Posterior vena cava (tissue), 2 donors: ENCODE data around the gene GPR139. TPM values are rescaled to one million over a fixed set of nuclear protein-coding genes. Genes with fewer than 3 reads are reported as not detected.

Experiments used
- DNase-seq: peaks from one replicate; pipeline ENCODE4 v3.0.0-alpha.2; 2020; ENCODE audit warnings: low spot score
- intact Hi-C, 2 donors: fragments of 100-400 bp; cut with DNase I; formaldehyde crosslinking; loops; one replicate each; pipeline versions ENCODE4 v1.14.1 to v1.14.2; 2022 to 2023
- total RNA-seq, 2 donors: library from RNA; stranded (reverse); fragmentation: NEBNext Ultra II Directional; extraction: Animal tissue kit (Norgen Biotek cat#: 25700); gene quantifications; one replicate each; pipeline ENCODE4 v1.2.1, GENCODE V29; 2021
- donor health status: DM: yes; HTN: yes; CAD: no.
- donor health status: DM: yes; HTN: yes; CAD: no.

GPR139 gene
- total RNA-seq, 2 donors from 2014 or later, result not detected

- DNase-seq, result no peak
- intact Hi-C loops, result loop anchor here in 1 of 2 donors (5.0 kb wide), 1 partner anchor 330 kb away; the partner anchor contains the start of gene GP2
These were observed 76.0 kb downstream of the GPR139 start for GRCh38 chr16:19997734-19998133.

- no peak for DNase-seq
- intact Hi-C loops, result loop anchor here in 1 of 2 donors (5.0 kb wide), 1 partner anchor 330 kb away; the partner anchor contains the start of gene GP2
These were observed 76.4 kb downstream of the GPR139 start for GRCh38 chr16:19997264-19997663.

- intact Hi-C loops, result loop anchor here in 1 of 2 donors (5.0 kb wide), 1 partner anchor 333 kb away; the partner anchor contains the start of gene GP2
- no peak for DNase-seq
These were observed 79.1 kb downstream of the GPR139 start for GRCh38 chr16:19994466-19995170.

GRCh38 chr16:19991614-19992013 lies 82.1 kb downstream of the GPR139 start:
- intact Hi-C loops, result no loop called here
- DNase-seq, result no peak

- no peak for DNase-seq
- intact Hi-C loops, result loop anchor here in 1 of 2 donors (10.0 kb wide), 1 partner anchor 301 kb away; no protein-coding TSS in a partner anchor
These were observed 89.6 kb downstream of the GPR139 start for GRCh38 chr16:19984135-19984534.

Other genes with a start within 250 kb of the GPR139 start
- 10 to 100 TPM; 21.9 to 31.4 TPM for gene GPRC5B, start 189.0 kb downstream of the GPR139 start, total RNA-seq